HepG2 (cell line): Measurements from ENCODE around the gene OXLD1. TPM values are rescaled to one million over a fixed set of nuclear protein-coding genes. Genes with fewer than 3 reads are reported as not detected.

Experiments
- BRD4 ChIP-seq: sonication (generic); formaldehyde crosslinking; IDR thresholded peaks from 2 replicates; pipeline ENCODE4 v1.4.0; 2020; ENCODE audit warnings: missing genetic modification reagents
- CREB1 ChIP-seq, 2 experiments: fragments of 450-650 bp in 1 of 2; IDR thresholded peaks; 2 replicates each; pipeline ENCODE4 v1.6.1; 2016 to 2017; ENCODE audit warnings: control low read depth in 1 of 2, mild to moderate bottlenecking in 1 of 2, missing compliant biosample characterization in 1 of 2, missing genetic modification characterization in 1 of 2
- NFE2L1 ChIP-seq: sonication (generic); formaldehyde crosslinking; IDR thresholded peaks from 2 replicates; pipeline ENCODE4 v1.4.0; 2020; ENCODE audit warnings: missing genetic modification reagents, mild to moderate bottlenecking, borderline replicate concordance
- NR2C2 ChIP-seq: sonication (generic); formaldehyde crosslinking; IDR thresholded peaks from 2 replicates; pipeline ENCODE4 v1.4.0; 2020; ENCODE audit warnings: missing genetic modification reagents, mild to moderate bottlenecking, moderate library complexity, borderline replicate concordance
- NR2F1 ChIP-seq, 2 experiments: fragments of 450-650 bp in 1 of 2; formaldehyde crosslinking in 1 of 2; IDR thresholded peaks; 2 replicates each; pipeline versions ENCODE4 v1.5.0 to v1.6.1; 2016 to 2020; ENCODE audit warnings: mild to moderate bottlenecking in 1 of 2, missing compliant biosample characterization in 1 of 2, missing genetic modification reagents in 1 of 2, moderate library complexity in 1 of 2
- PHF20 ChIP-seq: sonication (generic); formaldehyde crosslinking; IDR thresholded peaks from 2 replicates; pipeline ENCODE4 v1.5.0; 2020; ENCODE audit warnings: mild to moderate bottlenecking, missing genetic modification reagents
- RELA ChIP-seq: sonication (generic); formaldehyde crosslinking; IDR thresholded peaks from 2 replicates; pipeline ENCODE4 v1.4.0; 2020; ENCODE audit warnings: missing genetic modification reagents
- RFX3 ChIP-seq: IDR thresholded peaks from 2 replicates; pipeline ENCODE4 v1.6.1; 2016; ENCODE audit warnings: missing biosample characterization, missing genetic modification reagents
- SKI ChIP-seq: fragments of 450-650 bp; IDR thresholded peaks from one replicate; pipeline ENCODE4 v1.6.1; 2018; ENCODE audit warnings: mild to moderate bottlenecking; ENCODE audit not compliant: partially characterized antibody
- SP5 ChIP-seq: IDR thresholded peaks from 2 replicates; pipeline ENCODE4 v1.6.1; 2016; ENCODE audit warnings: low read depth, borderline replicate concordance
- SYNCRIP ChIP-seq: fragments of 200-400 bp; formaldehyde crosslinking; IDR thresholded peaks from 2 replicates; pipeline ENCODE4 v1.6.1; 2018; ENCODE audit warnings: mild to moderate bottlenecking, low read depth, low read length; ENCODE audit not compliant: insufficient read depth
- THAP11 ChIP-seq: IDR thresholded peaks from 2 replicates; pipeline ENCODE4 v1.6.1; 2016; ENCODE audit warnings: missing biosample characterization, missing genetic modification reagents
- ZBTB38 ChIP-seq: sonication (generic); formaldehyde crosslinking; IDR thresholded peaks from 2 replicates; pipeline ENCODE4 v1.5.1; 2020; ENCODE audit warnings: mild to moderate bottlenecking, missing genetic modification reagents
- ZFP62 ChIP-seq: sonication (generic); formaldehyde crosslinking; IDR thresholded peaks from 2 replicates; pipeline ENCODE4 v1.4.0; 2020; ENCODE audit warnings: missing genetic modification reagents
- ZMAT3 ChIP-seq: sonication (generic); formaldehyde crosslinking; conservative IDR thresholded peaks from 2 replicates; pipeline ENCODE4 v1.7.0; 2021; ENCODE audit warnings: missing genetic modification reagents
- ZNF292 ChIP-seq: sonication (generic); formaldehyde crosslinking; IDR thresholded peaks from 2 replicates; pipeline ENCODE4 v1.8.1; 2022; ENCODE audit warnings: mild to moderate bottlenecking, low read depth, missing genetic modification reagents, borderline replicate concordance
- ZNF75D ChIP-seq: sonication (generic); formaldehyde crosslinking; IDR thresholded peaks from 2 replicates; pipeline ENCODE4 v1.8.1; 2023; ENCODE audit warnings: missing genetic modification reagents, mild to moderate bottlenecking, borderline replicate concordance
- ZNF777 ChIP-seq: sonication (generic); formaldehyde crosslinking; IDR thresholded peaks from 2 replicates; pipeline ENCODE4 v1.4.0; 2020; ENCODE audit warnings: missing genetic modification reagents
- polyA plus RNA-seq, 8 experiments: library from polyadenylated mRNA; depleted of rRNA in 3 of 8; stranded (reverse) in 7 of 8; unstranded in 1 of 8; fragments of >200 nt; fragmentation: Illumina TruSeq in 4 of 8; extraction: Trizol in 4 of 8; gene quantifications; 2 replicates each; pipeline versions ENCODE4 v1.2.1 to v1.2.3, GENCODE V29; 2011 to 2016; ENCODE audit warnings: low read depth in 4 of 8, missing spikeins in 1 of 8, mixed read lengths in 1 of 8; ENCODE audit not compliant: insufficient read depth in 1 of 8
- total RNA-seq, 5 experiments: library from RNA; depleted of rRNA; stranded (reverse); fragments of >200 nt; fragmentation: Illumina TruSeq; extraction: Trizol; gene quantifications; 2 replicates each; pipeline ENCODE4 v1.2.3, GENCODE V29; 2016; ENCODE audit warnings: low read depth in 1 of 5
- TF ChIP-seq, protein P1 (sequence below), 2 experiments: IDR thresholded peaks; 2 replicates each; pipeline ENCODE4 v1.6.1; 2011 to 2012; ENCODE audit warnings: low read length in 2 of 2, borderline replicate concordance in 1 of 2, low read depth in 1 of 2, mild to moderate bottlenecking in 1 of 2, moderate library complexity in 1 of 2
- TF ChIP-seq, protein P2 (sequence below): sonication (generic); formaldehyde crosslinking; IDR thresholded peaks from 2 replicates; pipeline ENCODE4 v1.9.0; 2021; ENCODE audit warnings: missing genetic modification reagents, borderline replicate concordance
- TF ChIP-seq, protein P3 (sequence below): sonication (generic); formaldehyde crosslinking; IDR thresholded peaks from 2 replicates; pipeline ENCODE4 v1.8.0; 2022; ENCODE audit warnings: mild to moderate bottlenecking, missing genetic modification reagents, moderate library complexity

Gene OXLD1
- total and polyA plus RNA-seq, 2 of the 13 experiments (the other 11 are each of a cell fraction or from before 2014, with no cell fraction given), result 27.1 to 37.5 TPM

DNA sequence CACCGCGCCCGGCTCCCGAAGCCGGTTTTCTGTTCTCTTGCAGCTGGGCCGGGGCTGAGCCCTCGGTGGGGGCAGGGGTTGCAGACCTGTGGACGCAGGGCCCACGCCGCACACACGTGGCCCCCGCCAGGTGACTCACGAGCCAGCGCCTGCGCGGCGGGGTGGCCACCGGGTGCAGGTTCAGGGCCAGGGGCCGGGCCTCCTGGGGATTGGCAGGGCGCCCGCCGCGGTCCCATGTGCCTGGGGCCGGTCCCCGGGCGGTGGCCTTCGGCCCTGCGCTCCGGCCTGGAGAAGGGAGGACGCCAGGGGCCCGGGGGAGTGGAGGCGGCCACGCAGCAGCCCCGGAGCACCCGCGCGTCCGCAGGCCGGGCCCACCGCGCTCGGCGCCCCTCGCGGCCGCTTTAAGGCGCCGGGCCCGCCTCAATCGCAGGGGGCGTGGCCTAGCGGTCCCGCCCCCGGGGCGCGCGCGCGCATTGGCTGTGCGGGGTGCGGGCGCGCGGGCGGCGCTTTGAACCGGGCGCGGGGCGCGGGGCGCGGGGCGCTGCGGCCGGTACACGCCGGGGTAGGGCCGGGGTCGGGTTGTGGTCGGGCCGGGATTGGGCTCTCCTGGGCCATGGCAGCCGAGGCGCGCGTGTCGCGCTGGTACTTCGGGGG lies 45.5 kb upstream of the OXLD1 start, which contains the start of gene SLC25A10 (continued):
- TF ChIP-seq, protein P1, sequence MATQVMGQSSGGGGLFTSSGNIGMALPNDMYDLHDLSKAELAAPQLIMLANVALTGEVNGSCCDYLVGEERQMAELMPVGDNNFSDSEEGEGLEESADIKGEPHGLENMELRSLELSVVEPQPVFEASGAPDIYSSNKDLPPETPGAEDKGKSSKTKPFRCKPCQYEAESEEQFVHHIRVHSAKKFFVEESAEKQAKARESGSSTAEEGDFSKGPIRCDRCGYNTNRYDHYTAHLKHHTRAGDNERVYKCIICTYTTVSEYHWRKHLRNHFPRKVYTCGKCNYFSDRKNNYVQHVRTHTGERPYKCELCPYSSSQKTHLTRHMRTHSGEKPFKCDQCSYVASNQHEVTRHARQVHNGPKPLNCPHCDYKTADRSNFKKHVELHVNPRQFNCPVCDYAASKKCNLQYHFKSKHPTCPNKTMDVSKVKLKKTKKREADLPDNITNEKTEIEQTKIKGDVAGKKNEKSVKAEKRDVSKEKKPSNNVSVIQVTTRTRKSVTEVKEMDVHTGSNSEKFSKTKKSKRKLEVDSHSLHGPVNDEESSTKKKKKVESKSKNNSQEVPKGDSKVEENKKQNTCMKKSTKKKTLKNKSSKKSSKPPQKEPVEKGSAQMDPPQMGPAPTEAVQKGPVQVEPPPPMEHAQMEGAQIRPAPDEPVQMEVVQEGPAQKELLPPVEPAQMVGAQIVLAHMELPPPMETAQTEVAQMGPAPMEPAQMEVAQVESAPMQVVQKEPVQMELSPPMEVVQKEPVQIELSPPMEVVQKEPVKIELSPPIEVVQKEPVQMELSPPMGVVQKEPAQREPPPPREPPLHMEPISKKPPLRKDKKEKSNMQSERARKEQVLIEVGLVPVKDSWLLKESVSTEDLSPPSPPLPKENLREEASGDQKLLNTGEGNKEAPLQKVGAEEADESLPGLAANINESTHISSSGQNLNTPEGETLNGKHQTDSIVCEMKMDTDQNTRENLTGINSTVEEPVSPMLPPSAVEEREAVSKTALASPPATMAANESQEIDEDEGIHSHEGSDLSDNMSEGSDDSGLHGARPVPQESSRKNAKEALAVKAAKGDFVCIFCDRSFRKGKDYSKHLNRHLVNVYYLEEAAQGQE (IDR thresholded peaks at IDR 0.05; ENCODE audit: borderline replicate concordance in 1 of 2, low read depth in 1 of 2, low read length in 2 of 2), result no peak
- TF ChIP-seq RFX3 (peak; percentile 51; the same call in 1 of the 2 replicates), THAP11 (CRISPR knock-in tag) (peak; percentile 88), BRD4 (CRISPR knock-in tag) (no peak; the same call in 1 of the 2 replicates), ZNF75D (CRISPR knock-in tag) (peak; percentile 80; the same call in 1 of the 2 replicates), RELA (CRISPR knock-in tag) (0 out of 2 replicates have a peak, but pooled peaks have one; percentile 84), NFE2L1 (CRISPR knock-in tag) (peak; percentile 93; the same call in 1 of the 2 replicates), NR2F1 (CRISPR knock-in tag; IDR thresholded peaks at IDR 0.05) (peak; percentile 57 to 67; a peak in 3 of 4 replicates), ZFP62 (CRISPR knock-in tag) (no peak), PHF20 (CRISPR knock-in tag) (peak; percentile 81), ZNF777 (CRISPR knock-in tag) (peak; percentile 78), ZBTB38 (CRISPR knock-in tag) (peak; percentile 96), SKI (peak; percentile 89), NR2C2 (CRISPR knock-in tag) (peak; percentile 88), ZNF292 (CRISPR knock-in tag) (peak; percentile 46; the same call in 1 of the 2 replicates), SYNCRIP (no peak), SP5 (peak; percentile 72), CREB1 (IDR thresholded peaks at IDR 0.05) (peak; percentile 70), CREB1 (CRISPR knock-in tag; IDR thresholded peaks at IDR 0.05) (no peak), ZMAT3 (CRISPR knock-in tag) (peak; percentile 100)
- TF ChIP-seq, protein P2, sequence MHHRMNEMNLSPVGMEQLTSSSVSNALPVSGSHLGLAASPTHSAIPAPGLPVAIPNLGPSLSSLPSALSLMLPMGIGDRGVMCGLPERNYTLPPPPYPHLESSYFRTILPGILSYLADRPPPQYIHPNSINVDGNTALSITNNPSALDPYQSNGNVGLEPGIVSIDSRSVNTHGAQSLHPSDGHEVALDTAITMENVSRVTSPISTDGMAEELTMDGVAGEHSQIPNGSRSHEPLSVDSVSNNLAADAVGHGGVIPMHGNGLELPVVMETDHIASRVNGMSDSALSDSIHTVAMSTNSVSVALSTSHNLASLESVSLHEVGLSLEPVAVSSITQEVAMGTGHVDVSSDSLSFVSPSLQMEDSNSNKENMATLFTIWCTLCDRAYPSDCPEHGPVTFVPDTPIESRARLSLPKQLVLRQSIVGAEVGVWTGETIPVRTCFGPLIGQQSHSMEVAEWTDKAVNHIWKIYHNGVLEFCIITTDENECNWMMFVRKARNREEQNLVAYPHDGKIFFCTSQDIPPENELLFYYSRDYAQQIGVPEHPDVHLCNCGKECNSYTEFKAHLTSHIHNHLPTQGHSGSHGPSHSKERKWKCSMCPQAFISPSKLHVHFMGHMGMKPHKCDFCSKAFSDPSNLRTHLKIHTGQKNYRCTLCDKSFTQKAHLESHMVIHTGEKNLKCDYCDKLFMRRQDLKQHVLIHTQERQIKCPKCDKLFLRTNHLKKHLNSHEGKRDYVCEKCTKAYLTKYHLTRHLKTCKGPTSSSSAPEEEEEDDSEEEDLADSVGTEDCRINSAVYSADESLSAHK (CRISPR knock-in tag), result peak; percentile 96
- TF ChIP-seq, protein P3, sequence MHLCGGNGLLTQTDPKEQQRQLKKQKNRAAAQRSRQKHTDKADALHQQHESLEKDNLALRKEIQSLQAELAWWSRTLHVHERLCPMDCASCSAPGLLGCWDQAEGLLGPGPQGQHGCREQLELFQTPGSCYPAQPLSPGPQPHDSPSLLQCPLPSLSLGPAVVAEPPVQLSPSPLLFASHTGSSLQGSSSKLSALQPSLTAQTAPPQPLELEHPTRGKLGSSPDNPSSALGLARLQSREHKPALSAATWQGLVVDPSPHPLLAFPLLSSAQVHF (CRISPR knock-in tag), result peak; percentile 98
